GM12878 (cell line): ENCODE results near the gene PLCXD1. TPM values are rescaled to one million over a fixed set of nuclear protein-coding genes. Genes with fewer than 3 reads are reported as not detected.

ENCODE experiments used
- ATAC-seq: fragments of 200-7000 bp; cut with Tn5 transposase; 3 replicates; pipeline ENCODE4 v1.9.1; 2020; ENCODE audit warnings: mild to moderate bottlenecking, moderate library complexity
- BruUV-seq: library from RNA; stranded (reverse); fragments of 400-500 nt; replicated peaks from 2 replicates; lab custom pipeline; 2021; lab: Mats Ljungman, UMichigan
- CTCF ChIA-PET: fragments of 300-600 bp; sonication (Branson Sonifier 250); formaldehyde crosslinking; extraction: SDS; loops from one replicate; lab custom pipeline; 2021; ENCODE audit warnings: inconsistent platforms; lab: Yijun Ruan, JAX
- POLR2A ChIA-PET: fragments of 350-600 bp; formaldehyde crosslinking; extraction: SDS; loops from one replicate; lab custom pipeline; 2021; ENCODE audit warnings: inconsistent platforms; lab: Charles Lee
- RAD21 ChIA-PET: fragments of 300-600 bp; sonication (Branson Sonifier 250); formaldehyde crosslinking; loops from one replicate; lab custom pipeline; 2023; ENCODE audit warnings: antibody characterized with exemption; ENCODE audit not compliant: unreplicated experiment; lab: Charles Lee
- SMC1A ChIA-PET: fragments of 300-600 bp; sonication (Branson Sonifier 250); formaldehyde crosslinking; loops from one replicate; lab custom pipeline; 2023; ENCODE audit not compliant: unreplicated experiment, uncharacterized antibody; lab: Charles Lee
- DNase-seq: peaks from one replicate; pipeline ENCODE4 v3.0.0-alpha.2; 2011; ENCODE audit warnings: low read depth, low spot score
- FAIRE-seq: peaks from 3 replicates; lab custom pipeline; 2011; peaks lifted over from hg19 to GRCh38; lab: Jason Lieb, UNC
- H2AFZ ChIP-seq: 2 replicates; pipeline ENCODE4 v1.6.0; 2011; ENCODE audit warnings: low read depth, low read length, control low read depth; ENCODE audit not compliant: control insufficient read depth
- H3K27ac ChIP-seq: 2 replicates; pipeline ENCODE4 v1.5.1; 2011; ENCODE audit warnings: control low read depth; ENCODE audit not compliant: control insufficient read depth, insufficient read depth
- H3K27me3 ChIP-seq, 2 experiments: replicated peaks in 1 of 2; 2 replicates each; pipeline versions ENCODE4 v1.6.0 to v1.6.1; 2011; ENCODE audit warnings: low read length in 1 of 2; ENCODE audit not compliant: control insufficient read depth in 2 of 2, insufficient read depth in 2 of 2
- H3K36me3 ChIP-seq, 2 experiments: 2 replicates each; pipeline ENCODE4 v1.5.1; 2011; ENCODE audit warnings: low read length in 1 of 2; ENCODE audit not compliant: control insufficient read depth in 2 of 2, insufficient read depth in 2 of 2
- H3K4me1 ChIP-seq: 2 replicates; pipeline ENCODE4 v1.6.1; 2011; ENCODE audit warnings: mild to moderate bottlenecking, low read length, moderate library complexity, mixed read lengths; ENCODE audit not compliant: control insufficient read depth, insufficient read depth
- H3K4me2 ChIP-seq: 2 replicates; pipeline ENCODE4 v1.6.0; 2011; ENCODE audit warnings: control low read depth; ENCODE audit not compliant: control insufficient read depth, insufficient read depth
- H3K4me3 ChIP-seq: fragments of 200-600 bp; sonication (generic); 2 replicates; pipeline ENCODE4 v1.5.1; 2016
- H3K79me2 ChIP-seq: 2 replicates; pipeline ENCODE4 v1.6.0; 2011; ENCODE audit warnings: low read length; ENCODE audit not compliant: control insufficient read depth, insufficient read depth
- H3K9ac ChIP-seq: 2 replicates; pipeline ENCODE4 v1.8.0; 2011; ENCODE audit warnings: low read length, control low read depth, mixed read lengths; ENCODE audit not compliant: control insufficient read depth, insufficient read depth
- H3K9me3 ChIP-seq: replicated peaks from 3 replicates; pipeline ENCODE4 v1.5.1; 2011; ENCODE audit warnings: mild to moderate bottlenecking, low read length; ENCODE audit not compliant: control insufficient read depth, insufficient read depth
- H4K20me1 ChIP-seq: 2 replicates; pipeline ENCODE4 v1.6.0; 2011; ENCODE audit not compliant: control insufficient read depth, insufficient read depth
- BCL11A ChIP-seq: IDR thresholded peaks from 2 replicates; pipeline ENCODE4 v1.6.1; 2011; ENCODE audit warnings: low read depth, low read length
- CBX3 ChIP-seq: fragments of 200-600 bp; sonication (generic); IDR thresholded peaks from 2 replicates; pipeline ENCODE4 v1.6.1; 2016; ENCODE audit warnings: low read depth, borderline replicate concordance
- CREM ChIP-seq: IDR thresholded peaks from 2 replicates; pipeline ENCODE4 v1.6.1; 2014; ENCODE audit warnings: antibody characterized with exemption, low read depth
- DPF2 ChIP-seq: fragments of 450-650 bp; IDR thresholded peaks from 2 replicates; pipeline ENCODE4 v1.6.1; 2017; ENCODE audit warnings: mild to moderate bottlenecking
- GABPA ChIP-seq: IDR thresholded peaks from 2 replicates; pipeline ENCODE4 v1.6.1; 2014; ENCODE audit warnings: antibody characterized with exemption, low read depth, mild to moderate bottlenecking, inconsistent platforms
- KDM1A ChIP-seq: fragments of 200-600 bp; sonication (generic); IDR thresholded peaks from 2 replicates; pipeline ENCODE4 v1.6.1; 2016; ENCODE audit warnings: borderline replicate concordance
- LARP7 ChIP-seq: fragments of 450-650 bp; IDR thresholded peaks from 2 replicates; pipeline ENCODE4 v1.6.1; 2017; ENCODE audit warnings: mild to moderate bottlenecking
- MXI1 ChIP-seq: fragments of 150-350 bp; IDR thresholded peaks from 2 replicates; pipeline ENCODE4 v1.6.1; 2011; ENCODE audit warnings: low read depth, mild to moderate bottlenecking, inconsistent platforms, low read length, improper control_type of control experiment
- MYB ChIP-seq: fragments of 150-350 bp; IDR thresholded peaks from 2 replicates; pipeline ENCODE4 v1.6.1; 2014; ENCODE audit warnings: mild to moderate bottlenecking, low read depth, low read length, borderline replicate concordance
- PKNOX1 ChIP-seq: fragments of 450-650 bp; IDR thresholded peaks from 2 replicates; pipeline ENCODE4 v1.6.1; 2016; ENCODE audit warnings: mild to moderate bottlenecking
- PRDM15 ChIP-seq: fragments of 450-650 bp; formaldehyde crosslinking; IDR thresholded peaks from 2 replicates; pipeline ENCODE4 v1.4.0; 2020; ENCODE audit warnings: mild to moderate bottlenecking, moderate library complexity
- RAD51 ChIP-seq: fragments of 450-650 bp; IDR thresholded peaks from 2 replicates; pipeline ENCODE4 v1.6.1; 2016; ENCODE audit warnings: moderate library complexity, mild to moderate bottlenecking, inconsistent platforms
- WRNIP1 ChIP-seq: IDR thresholded peaks from 2 replicates; pipeline ENCODE4 v1.6.1; 2011; ENCODE audit warnings: low read depth, low read length, improper control_type of control experiment, borderline replicate concordance
- WGBS: methylation state at CpG from one replicate; pipeline ENCODE4 v1.1.6; 2016; ENCODE audit warnings: low lambda C conversion rate; ENCODE audit not compliant: insufficient replicate concordance, insufficient coverage; ENCODE audit errors: missing lambda C conversion rate; 5-methylcytosine and 5-hydroxymethylcytosine counted together
- in situ Hi-C: fragments of 300-500 bp; cut with MboI; formaldehyde crosslinking; loops from 9 replicates; pipeline ENCODE4 v1.14.3; 2018; ENCODE audit warnings: mixed read lengths
- intact Hi-C: fragments of 100-400 bp; cut with micrococcal nuclease; formaldehyde crosslinking; loops from one replicate; pipeline ENCODE4 v1.14.2; 2022; ENCODE audit not compliant: unreplicated experiment
- polyA plus RNA-seq, 11 experiments: library from polyadenylated mRNA; depleted of rRNA in 4 of 11; unstranded in 6 of 11; stranded (reverse) in 5 of 11; fragments of >200 nt; fragmentation: Nextera tagmentation in 4 of 11; fragmentation: Illumina TruSeq in 1 of 11; extraction: Ambion mirVana in 4 of 11; extraction: Trizol in 1 of 11; gene quantifications; 1 replicate in 1 of 11; 2 replicates in 10 of 11; pipeline versions ENCODE4 v1.2.1 to v1.2.3, GENCODE V29; 2011 to 2016; ENCODE audit warnings: inconsistent platforms in 2 of 11, missing spikeins in 2 of 11, low read depth in 1 of 11
- total RNA-seq, 4 experiments: library from RNA; depleted of rRNA in 3 of 4; stranded (reverse); fragments of >200 nt in 3 of 4; fragmentation: Illumina TruSeq in 1 of 4; extraction: Trizol in 1 of 4; gene quantifications; 2 replicates each; pipeline versions ENCODE4 v1.2.1 to v1.2.3, GENCODE V29; 2013 to 2021
- TF ChIP-seq, protein P1 (sequence below): IDR thresholded peaks from 2 replicates; pipeline ENCODE4 v1.6.1; 2012; ENCODE audit warnings: mild to moderate bottlenecking, low read depth, low read length

Gene PLCXD1
- total and polyA plus RNA-seq, 10 of the 15 experiments (the other 5 are each of a cell fraction or from before 2014, with no cell fraction given) = 2.4 to 49.7 (median 18.0) TPM

DNA sequence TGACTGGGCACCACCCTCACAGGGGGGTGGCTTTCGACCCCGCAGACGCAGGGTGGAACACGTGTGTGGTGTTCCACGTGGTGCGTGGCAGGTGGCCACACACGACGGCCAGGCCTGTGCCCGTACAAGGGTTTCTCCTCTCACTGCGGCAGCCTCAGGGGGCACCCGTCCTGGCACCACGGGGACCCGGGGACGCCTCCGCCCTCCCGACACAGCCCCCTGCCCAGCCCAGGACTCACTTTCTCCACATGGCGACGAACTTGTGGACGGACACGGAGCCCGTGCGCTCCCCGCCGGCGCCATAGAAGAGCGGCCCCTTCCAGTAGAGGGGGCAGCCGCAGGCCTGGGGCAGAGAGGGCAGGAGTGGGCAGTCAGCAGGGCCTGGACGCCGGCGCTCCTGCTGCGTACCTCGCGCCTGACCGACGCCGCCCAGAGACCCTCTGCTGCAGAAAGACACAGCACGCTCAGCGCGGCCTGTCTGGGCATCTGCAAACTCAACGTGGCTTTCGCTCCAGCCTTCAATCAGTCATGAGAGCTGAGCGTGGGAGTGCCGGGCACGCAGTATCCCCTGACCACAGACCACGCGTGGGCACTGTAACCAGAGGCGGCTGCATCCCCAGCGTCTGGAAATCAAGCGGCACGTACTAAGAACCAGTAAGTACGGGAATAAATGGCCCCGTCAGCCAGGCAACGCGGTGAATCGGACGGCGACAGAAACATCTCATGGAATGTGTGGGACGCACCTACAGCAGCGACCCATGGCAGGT is 66.4 kb downstream of the PLCXD1 start:
- H3K9me3 ChIP-seq = peaks cover 3% of the 10 kb centered on the region; the same call in 1 of the 3 replicates
- RAD21 ChIA-PET = no interaction called here
- H3K36me3 ChIP-seq = no peaks in the 10 kb centered on the region
- SMC1A ChIA-PET = no interaction called here
- POLR2A ChIA-PET = no interaction called here
- FAIRE-seq (no peak), DNase-seq (no peak), ATAC-seq (no peak)
- H3K27ac ChIP-seq = no peak overlapping the region
- H4K20me1 ChIP-seq = no peaks in the 10 kb centered on the region
- H3K9ac ChIP-seq = no peak overlapping the region
- H3K4me1 ChIP-seq = no peaks in the 10 kb centered on the region
- WGBS = 97% methylated on average over 59 of the region's 59 CpGs
- no peak overlapping the region for H3K4me2 ChIP-seq
- in situ Hi-C loops = no loop called here
- no peaks in the 10 kb centered on the region for H3K79me2 ChIP-seq
- BruUV-seq = no TSS peak
- no peaks in the 10 kb centered on the region for H3K27me3 ChIP-seq
- H2AFZ ChIP-seq = no peak overlapping the region
- no peak overlapping the region for H3K4me3 ChIP-seq
- intact Hi-C loops = no loop called here
- CTCF ChIA-PET = no interaction called here
- TF ChIP-seq GABPA (no peak), MYB (no peak), BCL11A (no peak), KDM1A (no peak), DPF2 (no peak), RAD51 (no peak), LARP7 (no peak), MXI1 (no peak), PRDM15 (no peak), CBX3 (no peak), WRNIP1 (no peak), CREM (no peak), PKNOX1 (no peak)
- TF ChIP-seq, protein P1, sequence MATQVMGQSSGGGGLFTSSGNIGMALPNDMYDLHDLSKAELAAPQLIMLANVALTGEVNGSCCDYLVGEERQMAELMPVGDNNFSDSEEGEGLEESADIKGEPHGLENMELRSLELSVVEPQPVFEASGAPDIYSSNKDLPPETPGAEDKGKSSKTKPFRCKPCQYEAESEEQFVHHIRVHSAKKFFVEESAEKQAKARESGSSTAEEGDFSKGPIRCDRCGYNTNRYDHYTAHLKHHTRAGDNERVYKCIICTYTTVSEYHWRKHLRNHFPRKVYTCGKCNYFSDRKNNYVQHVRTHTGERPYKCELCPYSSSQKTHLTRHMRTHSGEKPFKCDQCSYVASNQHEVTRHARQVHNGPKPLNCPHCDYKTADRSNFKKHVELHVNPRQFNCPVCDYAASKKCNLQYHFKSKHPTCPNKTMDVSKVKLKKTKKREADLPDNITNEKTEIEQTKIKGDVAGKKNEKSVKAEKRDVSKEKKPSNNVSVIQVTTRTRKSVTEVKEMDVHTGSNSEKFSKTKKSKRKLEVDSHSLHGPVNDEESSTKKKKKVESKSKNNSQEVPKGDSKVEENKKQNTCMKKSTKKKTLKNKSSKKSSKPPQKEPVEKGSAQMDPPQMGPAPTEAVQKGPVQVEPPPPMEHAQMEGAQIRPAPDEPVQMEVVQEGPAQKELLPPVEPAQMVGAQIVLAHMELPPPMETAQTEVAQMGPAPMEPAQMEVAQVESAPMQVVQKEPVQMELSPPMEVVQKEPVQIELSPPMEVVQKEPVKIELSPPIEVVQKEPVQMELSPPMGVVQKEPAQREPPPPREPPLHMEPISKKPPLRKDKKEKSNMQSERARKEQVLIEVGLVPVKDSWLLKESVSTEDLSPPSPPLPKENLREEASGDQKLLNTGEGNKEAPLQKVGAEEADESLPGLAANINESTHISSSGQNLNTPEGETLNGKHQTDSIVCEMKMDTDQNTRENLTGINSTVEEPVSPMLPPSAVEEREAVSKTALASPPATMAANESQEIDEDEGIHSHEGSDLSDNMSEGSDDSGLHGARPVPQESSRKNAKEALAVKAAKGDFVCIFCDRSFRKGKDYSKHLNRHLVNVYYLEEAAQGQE = no peak
